HG02571 (cell line): ENCODE measurements around the gene ATXN1.
"Not testable (repeated sequence)": the region's sequence is repeated elsewhere in the genome, so short reads cannot be mapped to it uniquely, and the experiment has no call there.

ENCODE experiments used
- ATAC-seq: cut with Tn5 transposase; IDR thresholded peaks from one replicate; pipeline ENCODE4 v1.9.1; 2021; ENCODE audit warnings: mild to moderate bottlenecking, moderate library complexity; ENCODE audit not compliant: unreplicated experiment

ATXN1 gene

DNA sequence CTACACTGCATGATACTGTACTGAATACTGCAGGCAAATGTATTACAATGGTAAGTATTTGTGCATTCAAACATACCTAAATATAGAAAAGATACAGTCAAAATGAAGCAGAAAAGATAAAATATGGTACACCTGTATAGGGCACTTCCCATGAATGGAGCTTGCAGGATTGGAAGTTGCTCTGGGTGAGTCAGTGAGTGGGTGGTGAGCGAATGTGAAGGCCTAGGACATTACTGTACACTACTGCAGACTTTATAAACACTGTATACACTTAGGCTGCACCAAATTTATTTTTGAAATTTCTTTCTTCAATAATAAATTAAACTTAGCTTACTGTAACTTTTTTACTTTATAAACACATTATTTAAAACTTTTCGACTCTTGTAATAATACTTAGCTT is 213.1 kb downstream of the ATXN1 start:
- no peak for ATAC-seq

DNA sequence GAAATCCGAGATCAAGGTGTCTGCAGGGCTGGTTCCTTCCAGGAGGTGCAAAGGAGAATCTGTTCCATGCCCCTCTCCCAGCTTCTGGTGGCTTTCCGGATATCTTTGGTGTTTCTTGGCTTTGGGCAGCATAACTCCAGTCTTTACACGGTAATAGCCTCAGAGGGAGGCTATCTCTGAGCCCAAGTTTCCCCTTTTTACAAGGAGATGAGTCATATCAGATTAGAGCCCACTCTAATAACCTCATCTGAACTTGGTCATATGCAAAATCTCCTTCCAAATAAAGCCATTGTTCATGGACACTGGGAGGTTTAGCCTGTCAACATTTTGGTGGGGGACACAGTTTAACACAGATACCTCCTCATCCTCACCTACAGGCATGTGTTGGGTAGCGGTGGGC is 213.7 kb downstream of the ATXN1 start:
- ATAC-seq: no peak

DNA sequence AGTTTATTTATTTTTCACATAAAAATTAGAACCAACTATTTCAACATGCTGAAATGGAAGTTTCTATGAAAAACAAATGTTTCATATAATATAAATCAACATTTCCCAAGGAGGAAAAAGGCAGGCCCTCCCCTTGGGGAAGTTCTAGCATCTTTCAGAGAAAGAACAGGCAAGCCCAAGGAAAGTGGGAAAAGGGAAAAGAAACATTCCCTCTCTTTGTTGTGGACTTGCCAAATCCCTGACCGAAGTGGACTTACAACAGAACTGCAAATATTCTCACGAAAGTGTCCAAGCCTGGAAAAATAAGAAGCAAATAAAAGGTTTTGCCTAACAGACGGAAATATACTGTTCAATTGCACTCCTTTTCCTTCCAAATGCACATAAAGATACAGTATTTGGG is 214.4 kb downstream of the ATXN1 start:
- no peak for ATAC-seq

DNA sequence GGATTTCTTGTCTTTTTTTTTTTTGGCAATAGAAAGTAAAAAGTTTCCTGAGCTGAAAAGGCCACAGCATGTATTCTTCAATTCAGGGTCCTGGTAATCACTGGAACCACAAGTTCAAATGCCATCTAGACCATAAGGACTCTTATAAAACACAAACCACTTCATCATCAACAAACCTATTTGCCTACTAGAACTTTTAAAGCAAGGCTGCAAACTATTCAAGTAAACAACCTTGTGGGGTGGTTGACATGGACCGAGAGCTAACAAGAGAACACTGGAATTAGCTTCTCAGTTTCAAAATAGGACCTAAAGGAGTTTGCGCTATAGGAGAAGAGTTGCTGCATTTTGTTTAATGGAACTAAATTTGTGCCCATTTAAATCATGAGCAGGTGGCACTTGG is 215.9 kb downstream of the ATXN1 start:
- no peak for ATAC-seq

DNA sequence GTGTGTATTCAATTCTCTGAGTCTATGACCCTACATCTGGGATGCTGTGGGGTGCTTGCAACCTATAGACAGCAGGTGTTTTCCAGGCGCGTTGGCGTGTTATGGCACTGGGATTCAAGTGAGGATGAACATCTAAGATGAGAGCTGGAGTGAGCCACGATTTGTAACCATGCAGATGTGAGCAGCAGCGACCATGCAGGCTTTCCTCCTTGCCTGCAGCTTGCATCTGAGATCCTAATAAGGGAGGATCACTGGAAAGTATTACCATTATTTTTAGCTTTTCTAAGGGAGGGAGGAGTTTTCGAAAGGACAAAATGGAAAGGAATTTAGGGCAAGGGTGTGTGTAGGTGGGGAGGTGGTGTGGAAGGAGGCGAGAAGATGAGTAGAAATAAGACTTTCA is 216.7 kb downstream of the ATXN1 start:
- no peak for ATAC-seq

DNA sequence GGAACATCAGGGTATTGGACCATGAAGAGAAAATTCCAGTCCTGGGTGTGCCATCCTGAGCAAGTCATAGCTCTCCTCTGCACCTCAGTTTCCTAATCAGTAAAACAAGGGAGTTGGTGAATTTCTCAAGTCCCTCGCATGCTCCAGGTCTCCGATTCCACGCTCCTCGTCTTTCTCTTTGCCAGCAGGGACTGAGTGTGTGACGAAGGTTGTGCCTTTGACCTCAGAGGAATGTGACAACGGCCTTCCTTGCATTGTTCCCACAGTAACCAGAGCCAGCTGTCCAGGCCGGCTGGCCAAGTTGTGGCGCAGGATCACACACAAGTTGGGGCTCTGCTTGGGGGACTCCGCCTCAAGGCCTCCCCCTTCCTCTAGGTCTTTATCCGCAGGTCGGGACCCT is 217.3 kb downstream of the ATXN1 start:
- ATAC-seq: no peak

GRCh38 chr6:16543521-16543920 is 217.7 kb downstream of the ATXN1 start:
- ATAC-seq: no peak

GRCh38 chr6:16542070-16542469 is 219.2 kb downstream of the ATXN1 start:
- ATAC-seq: no peak

DNA sequence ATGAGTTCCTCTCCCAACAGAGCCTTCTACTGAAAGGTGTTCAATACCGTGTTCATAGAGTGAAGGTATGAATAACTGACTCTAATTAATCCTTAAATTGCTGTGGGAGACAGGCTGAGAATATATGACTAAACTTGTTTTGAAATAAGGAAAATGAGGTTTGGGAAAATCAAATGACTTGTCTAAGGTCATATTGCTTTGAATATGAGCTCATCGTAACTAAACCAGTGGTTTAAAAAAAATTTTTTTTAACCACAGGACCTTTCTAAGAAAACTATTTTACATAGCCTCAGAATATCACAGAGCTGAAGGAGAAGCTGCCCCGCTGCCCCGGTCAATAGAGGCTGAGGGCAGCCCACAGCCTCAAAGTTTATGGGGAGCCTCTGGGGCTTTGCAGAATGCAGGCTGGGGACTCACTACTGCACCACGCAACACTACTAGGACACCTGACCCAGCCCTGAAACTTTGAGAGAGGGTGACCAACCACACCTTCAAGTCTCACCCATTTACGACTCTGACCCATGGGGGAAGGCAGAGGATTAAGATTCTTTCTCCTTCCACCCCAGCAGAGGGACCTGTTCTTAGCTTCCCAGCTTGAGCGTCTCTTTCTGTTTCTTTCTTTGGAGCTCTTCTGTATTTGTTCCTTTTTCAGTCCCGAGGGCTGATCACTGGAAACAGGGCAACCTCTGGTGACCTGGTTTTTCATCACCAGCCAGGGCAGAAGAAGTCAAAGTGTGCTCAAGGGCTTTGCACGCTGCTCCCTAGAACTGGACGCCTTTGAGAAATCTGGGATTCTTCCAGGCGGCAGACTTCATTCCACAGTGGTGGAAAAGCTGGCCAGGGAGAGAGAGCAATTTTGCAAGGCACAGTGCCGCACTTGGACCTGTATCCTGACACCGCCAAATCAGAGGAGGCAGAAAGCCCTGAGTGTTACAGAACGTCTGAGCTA is 220.2 kb downstream of the ATXN1 start:
- peak; percentile 77 for ATAC-seq

- ATAC-seq: not testable (repeated sequence)
Measured at GRCh38 chr6:16540383-16540782, 220.9 kb downstream of the ATXN1 start.

- ATAC-seq: no peak
Measured at GRCh38 chr6:16539086-16539931, 222.0 kb downstream of the ATXN1 start.

GRCh38 chr6:16535564-16535963 is 225.7 kb downstream of the ATXN1 start:
- no peak for ATAC-seq

DNA sequence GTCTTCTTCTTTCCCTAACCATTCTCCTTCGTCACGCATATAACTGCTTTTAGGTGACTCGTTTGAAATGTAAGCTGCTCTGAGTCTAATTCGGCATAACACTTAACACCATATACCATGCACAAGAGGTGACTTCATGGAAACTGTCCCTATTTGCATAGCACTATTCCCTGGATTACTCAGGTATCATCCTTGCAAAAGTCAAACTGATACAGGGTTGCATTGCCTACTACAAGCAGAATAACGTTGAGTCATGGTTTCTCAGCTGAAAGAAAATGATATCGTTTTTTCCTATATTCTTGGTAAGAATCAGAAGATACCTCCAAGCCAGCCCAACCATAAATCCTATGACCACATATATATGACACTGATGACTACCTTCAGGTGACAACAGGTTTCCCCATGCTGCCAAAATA is 227.5 kb downstream of the ATXN1 start:
- no peak for ATAC-seq

- ATAC-seq: no peak
Measured at GRCh38 chr6:16533210-16533609, 228.1 kb downstream of the ATXN1 start.

GRCh38 chr6:16527691-16528090 is 233.6 kb downstream of the ATXN1 start:
- no peak for ATAC-seq

DNA sequence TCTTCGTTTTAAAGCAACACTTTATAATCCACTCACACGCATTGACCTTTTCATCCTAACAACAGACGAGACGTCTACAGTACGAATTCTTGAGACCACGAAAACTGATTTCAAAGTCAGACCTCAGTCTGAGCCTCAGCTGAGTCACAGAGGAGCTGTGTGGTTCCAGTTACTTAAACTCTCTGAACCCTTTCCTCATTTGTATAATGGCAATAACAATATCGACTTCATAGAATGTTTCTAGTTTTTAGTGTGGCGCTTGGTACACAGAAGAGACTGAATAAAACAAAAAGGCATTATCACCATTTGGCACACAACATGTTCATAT is 236.9 kb downstream of the ATXN1 start:
- no peak for ATAC-seq

DNA sequence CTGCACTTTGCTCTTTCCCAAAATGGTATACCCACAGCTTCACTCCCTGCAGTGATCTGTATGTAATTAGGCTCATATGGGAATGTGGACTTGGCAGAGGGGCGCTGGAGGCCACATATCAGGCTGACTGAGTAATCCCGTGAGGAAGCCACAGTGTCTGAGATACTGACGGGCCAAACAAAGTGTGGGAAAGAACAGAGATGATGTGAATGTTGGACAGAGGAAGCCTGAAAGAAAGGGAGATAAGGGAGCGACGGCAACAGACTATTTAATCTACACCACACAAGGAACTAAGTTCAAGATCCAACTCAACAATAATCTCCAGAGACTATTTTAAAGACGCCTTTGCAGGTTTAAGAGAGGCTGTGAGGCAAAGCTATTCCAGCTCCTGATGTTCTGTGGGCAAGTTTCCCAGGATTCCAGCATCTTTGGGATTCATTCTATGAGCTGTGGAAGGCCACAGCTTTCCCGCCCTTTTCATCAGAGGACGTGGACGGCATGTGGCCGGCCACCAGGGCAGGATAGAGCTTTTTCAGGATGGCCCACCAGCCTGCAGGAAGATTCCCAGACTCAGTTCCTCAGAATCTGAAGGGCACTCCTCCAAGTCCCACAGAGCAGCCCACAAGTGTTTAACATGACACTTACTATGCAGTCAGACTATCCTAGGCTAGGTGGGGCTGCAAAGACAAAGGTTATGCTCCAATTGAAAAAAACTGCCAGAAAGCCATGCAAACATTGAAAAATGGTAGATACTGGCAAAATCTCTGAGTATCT is 237.5 kb downstream of the ATXN1 start:
- ATAC-seq: no peak

DNA sequence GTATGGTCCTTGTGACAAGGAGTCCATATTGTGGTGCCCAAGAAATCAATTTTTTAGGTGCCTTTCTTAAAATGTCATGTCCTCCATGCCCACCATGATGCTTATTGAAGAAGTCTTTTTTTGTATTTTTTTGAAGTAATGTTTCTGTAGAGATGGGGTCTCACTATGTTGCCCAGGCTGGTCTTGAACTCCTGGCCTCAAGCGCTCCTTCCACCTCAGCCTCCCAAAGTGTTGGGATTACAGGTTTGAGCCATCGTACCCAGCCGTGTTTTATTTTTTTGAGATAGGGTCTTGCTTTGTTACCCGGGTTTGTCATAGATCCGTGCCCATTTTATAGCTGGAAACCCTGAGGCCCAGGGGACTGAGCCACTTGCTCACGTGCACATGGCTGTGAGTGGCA is 238.3 kb downstream of the ATXN1 start:
- no peak for ATAC-seq

DNA sequence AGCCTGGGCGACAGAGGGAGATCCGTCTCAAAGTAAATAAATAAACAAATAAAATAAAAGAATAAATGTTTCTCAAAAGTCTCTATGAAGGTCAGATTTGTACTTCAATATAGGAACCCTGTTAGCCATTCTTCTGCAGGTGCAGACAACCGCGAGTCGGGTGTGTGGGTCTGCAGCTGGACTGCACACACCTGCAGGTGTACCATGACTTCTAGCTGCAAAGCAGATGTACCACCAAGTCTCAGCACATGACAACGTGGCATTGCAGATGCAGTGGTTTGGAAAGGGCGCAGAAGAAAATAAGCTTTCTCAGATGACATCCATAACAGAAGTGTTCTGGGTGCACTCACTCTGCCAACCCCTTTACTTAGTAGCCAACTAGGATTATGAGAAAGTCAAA is 239.7 kb downstream of the ATXN1 start:
- ATAC-seq: no peak

GRCh38 chr6:16519265-16520242 is 241.7 kb downstream of the ATXN1 start:
- ATAC-seq: no peak
